SU-DHL-6 (cell line): ENCODE results near the gene LFNG.

Source experiments
- H2AFZ ChIP-seq: fragments of 200-600 bp; sonication (generic); 2 replicates; pipeline ENCODE4 v1.6.1; 2014; ENCODE audit warnings: low read depth, mild to moderate bottlenecking, moderate library complexity, mixed read lengths, antibody characterized with exemption, low read length; ENCODE audit not compliant: severe bottlenecking
- H3F3A ChIP-seq: fragments of 200-600 bp; shearing (Covaris generic); 2 replicates; pipeline ENCODE4 v1.6.0; 2016; ENCODE audit warnings: antibody characterized with exemption, mild to moderate bottlenecking; ENCODE audit not compliant: insufficient read depth
- H3K27ac ChIP-seq: fragments of 200-600 bp; sonication (generic); 2 replicates; pipeline ENCODE4 v1.5.1; 2016; ENCODE audit warnings: low read depth, mild to moderate bottlenecking, low read length, moderate library complexity, mixed read lengths
- H3K27me3 ChIP-seq: fragments of 200-600 bp; sonication (generic), shearing (Covaris generic); 2 replicates; pipeline ENCODE4 v1.6.0; 2014; ENCODE audit warnings: mild to moderate bottlenecking, low read length
- H3K36me3 ChIP-seq: fragments of 200-600 bp; sonication (generic); 2 replicates; pipeline ENCODE4 v1.6.1; 2014; ENCODE audit warnings: mild to moderate bottlenecking, low read length, mixed read lengths
- H3K4me2 ChIP-seq: fragments of 300-600, 200-600 bp; shearing (Covaris generic), sonication (generic); 2 replicates; pipeline ENCODE4 v1.6.0; 2014; ENCODE audit warnings: low read length, low read depth, mild to moderate bottlenecking; ENCODE audit not compliant: poor library complexity, severe bottlenecking
- H3K4me3 ChIP-seq: fragments of 200-600 bp; sonication (generic); 2 replicates; pipeline ENCODE4 v1.5.1; 2014; ENCODE audit warnings: antibody characterized with exemption, low read length, mild to moderate bottlenecking, mixed read lengths; ENCODE audit not compliant: insufficient read depth, poor library complexity, severe bottlenecking
- H3K79me2 ChIP-seq: fragments of 200-600 bp; sonication (generic); 2 replicates; pipeline ENCODE4 v1.6.1; 2014; ENCODE audit warnings: mild to moderate bottlenecking, low read length, moderate library complexity; ENCODE audit not compliant: insufficient read depth
- H3K9ac ChIP-seq: fragments of 200-600 bp; sonication (generic); 2 replicates; pipeline ENCODE4 v1.7.0; 2014; ENCODE audit warnings: mild to moderate bottlenecking, low read length
- H3K9me2 ChIP-seq: fragments of 200-600 bp; sonication (generic); replicated peaks from 2 replicates; pipeline ENCODE4 v1.6.1; 2014; ENCODE audit warnings: low read length; ENCODE audit not compliant: insufficient read depth
- H3K9me3 ChIP-seq: fragments of 200-600 bp; sonication (generic); 2 replicates; pipeline ENCODE4 v1.6.1; 2014; ENCODE audit warnings: low read length, mixed read lengths; ENCODE audit not compliant: insufficient read depth
- H4K20me1 ChIP-seq: fragments of 200-600 bp; sonication (generic); 2 replicates; pipeline ENCODE4 v1.6.1; 2014; ENCODE audit warnings: low read depth, mild to moderate bottlenecking, antibody characterized with exemption, low read length, moderate library complexity, mixed read lengths
- CTCF ChIP-seq: fragments of 200-600 bp; sonication (generic); IDR thresholded peaks from one replicate; pipeline ENCODE4 v1.5.1; 2017; ENCODE audit warnings: antibody characterized with exemption, mild to moderate bottlenecking, low read length, moderate library complexity; ENCODE audit not compliant: insufficient read depth, poor library complexity, severe bottlenecking
- EZH2phosphoT487 ChIP-seq: fragments of 200-600 bp; sonication (generic), shearing (Covaris generic); conservative IDR thresholded peaks from 2 replicates; pipeline ENCODE4 v1.6.1; 2018; ENCODE audit warnings: mild to moderate bottlenecking, antibody characterized with exemption, low read length, moderate library complexity, mixed read lengths

The LFNG gene

GRCh38 chr7:2494191-2495130 lies 25.1 kb upstream of the LFNG start:
- Histone ChIP-seq H3K4me2 (no peak overlapping the region), H3K9me3 (no peaks in the 10 kb centered on the region), H2AFZ (no peak overlapping the region), H3K9me2 (no peaks in the 10 kb centered on the region), H3K36me3 (no peaks in the 10 kb centered on the region), H3K27me3 (no peaks in the 10 kb centered on the region), H3K9ac (no peak overlapping the region), H4K20me1 (no peaks in the 10 kb centered on the region), H3K4me3 (no peak overlapping the region), H3F3A (no peaks in the 10 kb centered on the region), H3K27ac (no peak overlapping the region), H3K79me2 (no peaks in the 10 kb centered on the region)
- no peak for TF ChIP-seq EZH2phosphoT487
- TF ChIP-seq CTCF: no peak

DNA sequence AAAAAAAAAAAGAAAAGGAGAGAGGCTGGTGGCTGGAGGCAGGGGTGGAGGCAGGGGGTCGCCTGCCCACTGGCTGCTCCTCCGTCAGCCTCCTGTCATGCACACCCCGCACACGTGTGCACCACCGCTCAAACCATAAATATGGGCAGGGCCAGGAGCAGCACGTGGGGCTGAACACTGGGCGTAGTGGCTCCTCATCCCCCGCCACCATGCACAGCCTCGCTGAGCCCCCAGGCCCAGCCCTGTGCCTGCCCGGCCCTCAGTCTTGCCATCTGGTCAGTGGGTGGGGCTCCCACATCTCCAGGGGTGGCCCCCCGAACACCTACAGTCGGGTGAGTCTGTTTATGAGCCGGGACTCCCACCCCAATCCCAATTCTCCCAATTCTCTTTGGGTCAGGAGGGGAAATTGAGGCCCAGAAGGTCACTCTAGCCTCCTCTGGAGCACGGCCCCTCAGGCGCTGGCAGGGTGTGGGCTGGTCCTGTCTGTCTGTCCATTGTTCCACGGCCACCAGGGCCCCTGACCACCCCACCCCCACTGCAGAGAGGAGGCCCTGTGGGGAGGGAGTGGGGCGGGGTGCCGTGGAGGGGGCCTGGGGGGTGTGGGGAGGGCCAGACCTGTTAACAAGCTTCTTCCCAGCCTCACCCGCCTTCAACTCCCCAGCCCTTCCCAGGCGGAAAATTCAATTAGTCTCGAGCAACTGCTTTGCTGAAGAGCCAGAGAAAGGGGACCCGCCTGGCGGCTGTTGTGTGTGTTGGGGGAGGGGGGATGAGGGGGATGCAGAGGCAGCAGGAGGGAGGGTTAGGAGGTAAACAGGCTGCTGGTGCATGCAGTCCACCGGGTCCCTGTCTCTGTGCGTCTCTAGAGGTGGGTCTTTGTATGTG lies 23.9 kb upstream of the LFNG start:
- TF ChIP-seq CTCF: no peak
- no peak overlapping the region for H3K4me2 ChIP-seq

GRCh38 chr7:2496375-2496774 lies 23.2 kb upstream of the LFNG start:
- Histone ChIP-seq H3K36me3 (no peaks in the 10 kb centered on the region), H3K27me3 (no peaks in the 10 kb centered on the region), H3K79me2 (no peaks in the 10 kb centered on the region), H3K4me2 (no peak overlapping the region), H4K20me1 (no peaks in the 10 kb centered on the region), H2AFZ (no peak overlapping the region), H3K27ac (no peak overlapping the region), H3F3A (no peaks in the 10 kb centered on the region), H3K9me2 (no peaks in the 10 kb centered on the region), H3K9me3 (no peaks in the 10 kb centered on the region), H3K4me3 (no peak overlapping the region), H3K9ac (no peak overlapping the region)
- TF ChIP-seq CTCF (no peak), EZH2phosphoT487 (no peak)

More for the DNA sequence above, 23.9 kb upstream of the LFNG start:
- Histone ChIP-seq H3K9ac (no peak overlapping the region), H3K27ac (no peak overlapping the region), H3K36me3 (no peaks in the 10 kb centered on the region), H3K9me2 (no peaks in the 10 kb centered on the region), H2AFZ (no peak overlapping the region), H3K27me3 (no peaks in the 10 kb centered on the region), H3K9me3 (no peaks in the 10 kb centered on the region), H4K20me1 (no peaks in the 10 kb centered on the region), H3K79me2 (no peaks in the 10 kb centered on the region), H3K4me3 (no peak overlapping the region), H3F3A (no peaks in the 10 kb centered on the region)
